ENCODE measurements around the gene TRIM67. TPM values are rescaled to one million over a fixed set of nuclear protein-coding genes. Genes with fewer than 3 reads are reported as not detected.
"Not testable (repeated sequence)": the region's sequence is repeated elsewhere in the genome, so short reads cannot be mapped to it uniquely, and the experiment has no call there.

The TRIM67 gene
- total RNA-seq, 1 donor from 2014 or later = not detected

GRCh38 chr1:231203259-231204057 lies 41.6 kb downstream of the TRIM67 start:
- no peak for DNase-seq (ENCODE audit: low read depth in 2 of 2)

- no peak for DNase-seq (ENCODE audit: low read depth in 2 of 2)
Measured at GRCh38 chr1:231206856-231207255, 45.0 kb downstream of the TRIM67 start.

- DNase-seq (ENCODE audit: low read depth in 2 of 2) = no peak
Measured at GRCh38 chr1:231207437-231207836, 45.6 kb downstream of the TRIM67 start.

- DNase-seq (ENCODE audit: low read depth in 2 of 2) = no peak
Measured at GRCh38 chr1:231208980-231209379, 47.1 kb downstream of the TRIM67 start.

- no peak for DNase-seq (ENCODE audit: low read depth in 2 of 2)
Measured at GRCh38 chr1:231209531-231209930, 47.7 kb downstream of the TRIM67 start.

- DNase-seq (ENCODE audit: low read depth in 2 of 2) = no peak
Measured at GRCh38 chr1:231210126-231210525, 48.3 kb downstream of the TRIM67 start.

- DNase-seq (ENCODE audit: low read depth in 2 of 2) = peak; percentile 44 to 69
Measured at GRCh38 chr1:231211005-231211857, 49.4 kb downstream of the TRIM67 start.

GRCh38 chr1:231212301-231212700 lies 50.4 kb downstream of the TRIM67 start:
- DNase-seq (ENCODE audit: low read depth in 2 of 2) = not testable (repeated sequence)

GRCh38 chr1:231213831-231214573 lies 52.1 kb downstream of the TRIM67 start:
- DNase-seq (ENCODE audit: low read depth in 2 of 2) = no peak

GRCh38 chr1:231214918-231215680 lies 53.2 kb downstream of the TRIM67 start:
- DNase-seq (ENCODE audit: low read depth in 2 of 2) = no peak

GRCh38 chr1:231215681-231216385 lies 54.0 kb downstream of the TRIM67 start:
- no peak for DNase-seq (ENCODE audit: low read depth in 2 of 2)

GRCh38 chr1:231216498-231216897 lies 54.6 kb downstream of the TRIM67 start:
- DNase-seq (ENCODE audit: low read depth in 2 of 2) = no peak

- no peak for DNase-seq (ENCODE audit: low read depth in 2 of 2)
Measured at GRCh38 chr1:231217056-231217455, 55.2 kb downstream of the TRIM67 start.

GRCh38 chr1:231218078-231218477 lies 56.2 kb downstream of the TRIM67 start:
- DNase-seq (ENCODE audit: low read depth in 2 of 2) = no peak

GRCh38 chr1:231219422-231220401 lies 57.9 kb downstream of the TRIM67 start:
- DNase-seq (ENCODE audit: low read depth in 2 of 2) = no peak

GRCh38 chr1:231220801-231221200 lies 58.9 kb downstream of the TRIM67 start:
- DNase-seq (ENCODE audit: low read depth in 2 of 2) = no peak

GRCh38 chr1:231226156-231226555 lies 64.3 kb downstream of the TRIM67 start:
- no peak for DNase-seq (ENCODE audit: low read depth in 2 of 2)

- DNase-seq (ENCODE audit: low read depth in 2 of 2) = no peak
Measured at GRCh38 chr1:231231511-231231910, 69.7 kb downstream of the TRIM67 start.
